MM.1S (cell line): ENCODE results near the gene RFESD.

Experiments used
- DNase-seq: peaks from one replicate; pipeline ENCODE4 v3.0.0-alpha.2; 2015
- H2AFZ ChIP-seq: fragments of 300-600 bp; sonication (generic); 2 replicates; pipeline ENCODE4 v1.6.0; 2016; ENCODE audit warnings: antibody characterized with exemption, low read length
- H3F3A ChIP-seq: fragments of 300-600 bp; sonication (generic); 2 replicates; pipeline ENCODE4 v1.6.1; 2016; ENCODE audit warnings: mild to moderate bottlenecking, antibody characterized with exemption, low read length, moderate library complexity, mixed read lengths; ENCODE audit not compliant: insufficient read depth
- H3K27ac ChIP-seq: fragments of 300-600 bp; sonication (generic); 2 replicates; pipeline ENCODE4 v1.5.1; 2016; ENCODE audit warnings: mild to moderate bottlenecking, low read length
- H3K27me3 ChIP-seq: fragments of 300-600 bp; sonication (generic); replicated peaks from 2 replicates; pipeline ENCODE4 v1.6.0; 2016; ENCODE audit warnings: low read length; ENCODE audit not compliant: insufficient read depth
- H3K36me3 ChIP-seq: fragments of 300-600 bp; sonication (generic); replicated peaks from 2 replicates; pipeline ENCODE4 v1.6.1; 2016; ENCODE audit warnings: mild to moderate bottlenecking, low read length, mixed read lengths; ENCODE audit not compliant: insufficient read depth
- H3K4me1 ChIP-seq: fragments of 300-600 bp; sonication (generic); 2 replicates; pipeline ENCODE4 v1.6.1; 2016; ENCODE audit warnings: low read length, mixed read lengths
- H3K4me2 ChIP-seq: fragments of 300-600 bp; sonication (generic); 2 replicates; pipeline ENCODE4 v1.6.0; 2016; ENCODE audit warnings: low read depth, low read length
- H3K4me3 ChIP-seq: fragments of 300-600 bp; sonication (generic); 2 replicates; pipeline ENCODE4 v1.5.1; 2016; ENCODE audit warnings: low read length, mixed read lengths
- H3K79me2 ChIP-seq: fragments of 300-600 bp; sonication (generic); 2 replicates; pipeline ENCODE4 v1.6.1; 2016; ENCODE audit warnings: mixed run types, low read length, mixed read lengths
- H3K9ac ChIP-seq: fragments of 300-600 bp; sonication (generic); 2 replicates; pipeline ENCODE4 v1.6.1; 2016; ENCODE audit warnings: low read length, mixed read lengths
- H3K9me2 ChIP-seq: fragments of 300-600 bp; sonication (generic); replicated peaks from 2 replicates; pipeline ENCODE4 v1.6.1; 2016; ENCODE audit warnings: mild to moderate bottlenecking, low read length, mixed read lengths; ENCODE audit not compliant: insufficient read depth
- H3K9me3 ChIP-seq: fragments of 300-600 bp; sonication (generic); replicated peaks from 2 replicates; pipeline ENCODE4 v1.6.1; 2016; ENCODE audit warnings: mild to moderate bottlenecking, low read length, mixed read lengths; ENCODE audit not compliant: insufficient read depth
- H4K20me1 ChIP-seq: fragments of 300-600 bp; sonication (generic); 2 replicates; pipeline ENCODE4 v1.6.1; 2016; ENCODE audit warnings: mild to moderate bottlenecking, low read length, moderate library complexity, mixed read lengths; ENCODE audit not compliant: insufficient read depth
- CTCF ChIP-seq: fragments of 300-600 bp; sonication (generic); IDR thresholded peaks from 2 replicates; pipeline ENCODE4 v1.5.1; 2016; ENCODE audit warnings: antibody characterized with exemption, low read length, mixed read lengths
- EZH2 ChIP-seq: fragments of 300-600 bp; sonication (generic); optimal IDR thresholded peaks from 2 replicates; pipeline ENCODE3; 2017; ENCODE audit warnings: low read depth, mild to moderate bottlenecking, antibody characterized with exemption, low read length, mixed read lengths
- EZH2phosphoT487 ChIP-seq: fragments of 300-600 bp; sonication (generic); IDR thresholded peaks from 2 replicates; pipeline ENCODE4 v1.6.1; 2018; ENCODE audit warnings: antibody characterized with exemption, low read length

The RFESD gene

GRCh38 chr5:95610546-95610945, 36.0 kb upstream of the RFESD start:
- no peaks in the 10 kb centered on the region for H3F3A ChIP-seq
- TF ChIP-seq CTCF = no peak
- TF ChIP-seq EZH2phosphoT487 = no peak
- no peak for TF ChIP-seq EZH2

GRCh38 chr5:95611396-95611795, 35.2 kb upstream of the RFESD start:
- H3K9me2 ChIP-seq = no peaks in the 10 kb centered on the region
- no peak overlapping the region for H3K27ac ChIP-seq
- H3K9me3 ChIP-seq = no peaks in the 10 kb centered on the region
- no peaks in the 10 kb centered on the region for H3K4me1 ChIP-seq
- H3F3A ChIP-seq = no peaks in the 10 kb centered on the region
- no peak for DNase-seq
- no peaks in the 10 kb centered on the region for H3K27me3 ChIP-seq
- H4K20me1 ChIP-seq = no peaks in the 10 kb centered on the region
- no peak overlapping the region for H3K9ac ChIP-seq
- no peak for TF ChIP-seq CTCF
- TF ChIP-seq EZH2phosphoT487 = no peak
- TF ChIP-seq EZH2 = no peak
- H3K79me2 ChIP-seq = no peaks in the 10 kb centered on the region
- no peak overlapping the region for H3K4me3 ChIP-seq
- no peak overlapping the region for H3K4me2 ChIP-seq
- H2AFZ ChIP-seq = no peak overlapping the region
- H3K36me3 ChIP-seq = no peaks in the 10 kb centered on the region

More at GRCh38 chr5:95610546-95610945, 36.0 kb upstream of the RFESD start:
- H3K27ac ChIP-seq = no peak overlapping the region
- H3K9ac ChIP-seq = no peak overlapping the region
- H2AFZ ChIP-seq = no peak overlapping the region
- H3K36me3 ChIP-seq = no peaks in the 10 kb centered on the region
- no peaks in the 10 kb centered on the region for H4K20me1 ChIP-seq
- no peak overlapping the region for H3K4me3 ChIP-seq
- DNase-seq = no peak
- H3K9me2 ChIP-seq = no peaks in the 10 kb centered on the region
- H3K27me3 ChIP-seq = no peaks in the 10 kb centered on the region
- H3K4me1 ChIP-seq = no peaks in the 10 kb centered on the region
- no peaks in the 10 kb centered on the region for H3K9me3 ChIP-seq
- H3K79me2 ChIP-seq = no peaks in the 10 kb centered on the region
- no peak overlapping the region for H3K4me2 ChIP-seq

GRCh38 chr5:95613514-95613913, 33.1 kb upstream of the RFESD start:
- Histone ChIP-seq H3K9ac (no peak overlapping the region), H3K27ac (no peak overlapping the region), H3F3A (no peaks in the 10 kb centered on the region), H4K20me1 (no peaks in the 10 kb centered on the region), H3K4me3 (no peak overlapping the region), H3K9me2 (no peaks in the 10 kb centered on the region), H3K9me3 (no peaks in the 10 kb centered on the region), H3K27me3 (no peaks in the 10 kb centered on the region), H3K79me2 (no peaks in the 10 kb centered on the region), H3K36me3 (no peaks in the 10 kb centered on the region), H3K4me1 (no peaks in the 10 kb centered on the region), H2AFZ (no peak overlapping the region), H3K4me2 (no peak overlapping the region)
- no peak for TF ChIP-seq CTCF
- TF ChIP-seq EZH2 = no peak
- no peak for TF ChIP-seq EZH2phosphoT487
- DNase-seq = no peak
